HepG2 (cell line): ENCODE measurements around the gene MLXIPL. TPM values are rescaled to one million over a fixed set of nuclear protein-coding genes. Genes with fewer than 3 reads are reported as not detected.

ENCODE experiments used
- ATRX ChIP-seq: sonication (generic); formaldehyde crosslinking; IDR thresholded peaks from 2 replicates; pipeline ENCODE4 v1.4.0; 2020; ENCODE audit warnings: missing genetic modification reagents, borderline replicate concordance
- BCL6 ChIP-seq: IDR thresholded peaks from 2 replicates; pipeline ENCODE4 v1.6.1; 2016; ENCODE audit warnings: missing genetic modification reagents, missing compliant biosample characterization
- CREM ChIP-seq, 2 experiments: sonication (generic) in 1 of 2; formaldehyde crosslinking in 1 of 2; IDR thresholded peaks; 2 replicates each; pipeline versions ENCODE4 v1.4.0 to v1.6.1; 2016 to 2020; ENCODE audit warnings: antibody characterized with exemption in 1 of 2, mild to moderate bottlenecking in 1 of 2, missing genetic modification reagents in 1 of 2
- ELK4 ChIP-seq: sonication (generic); formaldehyde crosslinking; IDR thresholded peaks from 2 replicates; pipeline ENCODE4 v1.9.0; 2021; ENCODE audit warnings: missing genetic modification reagents, borderline replicate concordance
- FOXA3 ChIP-seq: IDR thresholded peaks from 2 replicates; pipeline ENCODE4 v1.6.1; 2016; ENCODE audit warnings: missing genetic modification reagents, missing compliant biosample characterization
- HDAC1 ChIP-seq: sonication (generic); formaldehyde crosslinking; IDR thresholded peaks from 2 replicates; pipeline ENCODE4 v1.5.1; 2020; ENCODE audit warnings: mild to moderate bottlenecking, missing genetic modification reagents
- IRF9 ChIP-seq: sonication (generic); formaldehyde crosslinking; IDR thresholded peaks from 2 replicates; pipeline ENCODE4 v1.8.0; 2022; ENCODE audit warnings: missing genetic modification reagents, mild to moderate bottlenecking, borderline replicate concordance
- JUN ChIP-seq: sonication (generic); formaldehyde crosslinking; IDR thresholded peaks from 2 replicates; pipeline ENCODE4 v1.4.0; 2020; ENCODE audit warnings: mild to moderate bottlenecking, missing genetic modification reagents
- KAT8 ChIP-seq: IDR thresholded peaks from 2 replicates; pipeline ENCODE4 v1.6.1; 2016; ENCODE audit warnings: missing genetic modification reagents, missing compliant biosample characterization
- KDM4B ChIP-seq: sonication (generic); formaldehyde crosslinking; IDR thresholded peaks from 2 replicates; pipeline ENCODE4 v1.4.0; 2020; ENCODE audit warnings: missing genetic modification reagents
- MYC ChIP-seq: sonication (generic); formaldehyde crosslinking; IDR thresholded peaks from 2 replicates; pipeline ENCODE4 v1.9.0; 2021; ENCODE audit warnings: missing genetic modification reagents, borderline replicate concordance
- NCOA2 ChIP-seq: sonication (generic); formaldehyde crosslinking; IDR thresholded peaks from 2 replicates; pipeline ENCODE4 v1.8.0; 2022; ENCODE audit warnings: inconsistent platforms
- PPARG ChIP-seq: conservative IDR thresholded peaks from 2 replicates; pipeline ENCODE4 v1.6.1; 2016; ENCODE audit warnings: missing biosample characterization, missing genetic modification reagents
- SPEN ChIP-seq: sonication (generic); formaldehyde crosslinking; IDR thresholded peaks from 2 replicates; pipeline ENCODE4 v1.5.1; 2020; ENCODE audit warnings: low read depth, mild to moderate bottlenecking, missing genetic modification reagents
- THAP11 ChIP-seq: IDR thresholded peaks from 2 replicates; pipeline ENCODE4 v1.6.1; 2016; ENCODE audit warnings: missing biosample characterization, missing genetic modification reagents
- ZBTB25 ChIP-seq: IDR thresholded peaks from 2 replicates; pipeline ENCODE4 v1.6.1; 2018; ENCODE audit warnings: missing genetic modification reagents
- ZGPAT ChIP-seq: IDR thresholded peaks from 2 replicates; pipeline ENCODE4 v1.6.1; 2016; ENCODE audit warnings: mild to moderate bottlenecking
- ZNF18 ChIP-seq: sonication (generic); formaldehyde crosslinking; IDR thresholded peaks from 2 replicates; pipeline ENCODE4 v1.8.0; 2022; ENCODE audit warnings: mild to moderate bottlenecking, missing genetic modification reagents; ENCODE audit not compliant: insufficient replicate concordance
- ZNF275 ChIP-seq: sonication (generic); formaldehyde crosslinking; IDR thresholded peaks from 2 replicates; pipeline ENCODE4 v1.8.0; 2022; ENCODE audit warnings: missing genetic modification reagents, mild to moderate bottlenecking, inconsistent platforms, borderline replicate concordance
- ZNF761 ChIP-seq: sonication (generic); formaldehyde crosslinking; conservative IDR thresholded peaks from 2 replicates; pipeline ENCODE4 v1.4.0; 2020; ENCODE audit warnings: mild to moderate bottlenecking, missing genetic modification reagents
- ZSCAN21 ChIP-seq: sonication (generic); formaldehyde crosslinking; IDR thresholded peaks from 2 replicates; pipeline ENCODE4 v1.8.0; 2022; ENCODE audit warnings: mild to moderate bottlenecking, missing genetic modification reagents, moderate library complexity, borderline replicate concordance
- polyA plus RNA-seq, 8 experiments: library from polyadenylated mRNA; depleted of rRNA in 3 of 8; stranded (reverse) in 7 of 8; unstranded in 1 of 8; fragments of >200 nt; fragmentation: Illumina TruSeq in 4 of 8; extraction: Trizol in 4 of 8; gene quantifications; 2 replicates each; pipeline versions ENCODE4 v1.2.1 to v1.2.3, GENCODE V29; 2011 to 2016; ENCODE audit warnings: low read depth in 4 of 8, missing spikeins in 1 of 8, mixed read lengths in 1 of 8; ENCODE audit not compliant: insufficient read depth in 1 of 8
- total RNA-seq, 5 experiments: library from RNA; depleted of rRNA; stranded (reverse); fragments of >200 nt; fragmentation: Illumina TruSeq; extraction: Trizol; gene quantifications; 2 replicates each; pipeline ENCODE4 v1.2.3, GENCODE V29; 2016; ENCODE audit warnings: low read depth in 1 of 5

MLXIPL gene
- total and polyA plus RNA-seq, 2 of the 13 experiments (the other 11 are each of a cell fraction or from before 2014, with no cell fraction given): 51.6 to 60.1 TPM

GRCh38 chr7:73647725-73648592 is 23.6 kb upstream of the MLXIPL start (continued):
- no peak for TF ChIP-seq ZBTB25 (CRISPR knock-in tag)
- TF ChIP-seq KDM4B (CRISPR knock-in tag): peak; percentile 68; the same call in 1 of the 2 replicates
- TF ChIP-seq MYC (CRISPR knock-in tag): peak; percentile 95
- TF ChIP-seq ATRX (CRISPR knock-in tag): no peak
- TF ChIP-seq JUN (CRISPR knock-in tag): 0 out of 2 replicates have a peak, but pooled peaks have one; percentile 39
- TF ChIP-seq ELK4 (CRISPR knock-in tag): no peak
- TF ChIP-seq KAT8 (CRISPR knock-in tag): peak; percentile 48; the same call in 1 of the 2 replicates
- TF ChIP-seq CREM (IDR thresholded peaks at IDR 0.05): no peak
- TF ChIP-seq CREM (CRISPR knock-in tag; IDR thresholded peaks at IDR 0.05): no peak
- TF ChIP-seq PPARG (CRISPR knock-in tag): peak; percentile 89
- TF ChIP-seq ZNF761 (CRISPR knock-in tag): 0 out of 2 replicates have a peak, but pooled peaks have one; percentile 30
- TF ChIP-seq THAP11 (CRISPR knock-in tag): peak; percentile 62; the same call in 1 of the 2 replicates
- peak; percentile 74 for TF ChIP-seq HDAC1 (CRISPR knock-in tag)
- peak; percentile 53 for TF ChIP-seq BCL6 (CRISPR knock-in tag)
- no peak for TF ChIP-seq IRF9
- peak; percentile 87 for TF ChIP-seq ZGPAT (CRISPR knock-in tag)
- peak; percentile 64; the same call in 1 of the 2 replicates for TF ChIP-seq ZSCAN21
- no peak for TF ChIP-seq ZNF275 (CRISPR knock-in tag)
- TF ChIP-seq SPEN: peak; percentile 67; the same call in 1 of the 2 replicates
- TF ChIP-seq ZNF18 (CRISPR knock-in tag): peak; percentile 78
- TF ChIP-seq FOXA3: peak; percentile 57; the same call in 1 of the 2 replicates
- TF ChIP-seq NCOA2: peak; percentile 70
